Superior temporal gyrus (tissue), 1 donor: ENCODE data around the gene ENKUR.
A peak's percentile ranks its signal among the peaks of the same experiment; 100 is the strongest.

Experiments used
- DNase-seq: peaks from one replicate; pipeline ENCODE4 v3.0.0-alpha.2; 2016; ENCODE audit errors: extremely low spot score

ENKUR gene

GRCh38 chr10:24947304-24948097 is 68.5 kb downstream of the ENKUR start:
- peak; percentile 93 for DNase-seq

- DNase-seq: peak; percentile 45
Measured at GRCh38 chr10:24944512-24945255, 71.3 kb downstream of the ENKUR start.

- DNase-seq: no peak
Measured at GRCh38 chr10:24938525-24938924, 77.4 kb downstream of the ENKUR start.

- peak; percentile 11 for DNase-seq
Measured at GRCh38 chr10:24938076-24938475, 77.9 kb downstream of the ENKUR start.

- no peak for DNase-seq
Measured at GRCh38 chr10:24935504-24936292, 80.3 kb downstream of the ENKUR start.
